ENCODE measurements around the gene OR9A2. TPM values are rescaled to one million over a fixed set of nuclear protein-coding genes. Genes with fewer than 3 reads are reported as not detected.

OR9A2 gene
- total and polyA plus RNA-seq, 4 donors, result 0.82 TPM; not detected in 3

GRCh38 chr7:143000648-143001047, 26.3 kb downstream of the OR9A2 start:
- H3K27me3 ChIP-seq (ENCODE audit: control insufficient read depth in 3 of 3, insufficient read depth in 3 of 3, low read length in 2 of 3), result peaks cover 0 to 3% (median 0%) of the 10 kb centered on the region in 3 donors
- no peaks in the 10 kb centered on the region for H3K36me3 ChIP-seq (ENCODE audit: control insufficient read depth in 4 of 4, insufficient read depth in 4 of 4, low read length in 4 of 4)
- no peaks in the 10 kb centered on the region for H3K9me3 ChIP-seq (ENCODE audit: control insufficient read depth in 4 of 4, insufficient read depth in 3 of 4, low read length in 3 of 4)
- 91 to 93% methylated on average over 2 of the region's 2 CpGs for WGBS, 2 donors
- ATAC-seq (ENCODE audit: insufficient read depth, low FRiP score) (no peak), DNase-seq (no peak)
- H3K27ac ChIP-seq (ENCODE audit: low read depth in 1 of 2, low read length in 1 of 2), result no peak overlapping the region
- H3K4me1 ChIP-seq (ENCODE audit: control insufficient read depth in 5 of 5, insufficient read depth in 5 of 5, low read length in 5 of 5), result peaks cover 0 to 2% (median 0%) of the 10 kb centered on the region in 5 donors
- TF ChIP-seq CTCF (IDR thresholded peaks at IDR 0.05; ENCODE audit: control extremely low read depth, extremely low read depth), result no peak
- H3K4me3 ChIP-seq, result no peak overlapping the region
- no peak overlapping the region for H3K9ac ChIP-seq (ENCODE audit: insufficient read depth in 1 of 2, low read length in 2 of 2)

- H3K4me1 ChIP-seq (ENCODE audit: control insufficient read depth in 5 of 5, insufficient read depth in 5 of 5, low read length in 5 of 5), result peaks cover 0 to 2% (median 0%) of the 10 kb centered on the region in 5 donors
- no peak overlapping the region for H3K27ac ChIP-seq (ENCODE audit: low read depth in 1 of 2, low read length in 1 of 2)
- no peak for ATAC-seq (ENCODE audit: insufficient read depth, low FRiP score)
- no peaks in the 10 kb centered on the region for H3K36me3 ChIP-seq (ENCODE audit: control insufficient read depth in 4 of 4, insufficient read depth in 4 of 4, low read length in 4 of 4)
- no peaks in the 10 kb centered on the region for H3K9me3 ChIP-seq (ENCODE audit: control insufficient read depth in 4 of 4, insufficient read depth in 3 of 4, low read length in 3 of 4)
- no peak for DNase-seq
- H3K9ac ChIP-seq (ENCODE audit: insufficient read depth in 1 of 2, low read length in 2 of 2), result no peak overlapping the region
- no peak overlapping the region for H3K4me3 ChIP-seq
- no peak for TF ChIP-seq CTCF (IDR thresholded peaks at IDR 0.05; ENCODE audit: control extremely low read depth, extremely low read depth)
- no peaks in the 10 kb centered on the region for H3K27me3 ChIP-seq (ENCODE audit: control insufficient read depth in 3 of 3, insufficient read depth in 3 of 3, low read length in 2 of 3)
Observed at GRCh38 chr7:142999793-143000192, 27.1 kb downstream of the OR9A2 start.

- no peak overlapping the region for H3K27ac ChIP-seq (ENCODE audit: low read depth in 1 of 2, low read length in 1 of 2)
- no peak overlapping the region for H3K4me3 ChIP-seq
- H3K9me3 ChIP-seq (ENCODE audit: control insufficient read depth in 4 of 4, insufficient read depth in 3 of 4, low read length in 3 of 4), result no peaks in the 10 kb centered on the region
- TF ChIP-seq CTCF (IDR thresholded peaks at IDR 0.05; ENCODE audit: control extremely low read depth, extremely low read depth), result no peak
- ATAC-seq (ENCODE audit: insufficient read depth, low FRiP score) (no peak), DNase-seq (no peak)
- H3K4me1 ChIP-seq (ENCODE audit: control insufficient read depth in 5 of 5, insufficient read depth in 5 of 5, low read length in 5 of 5), result peaks cover 0 to 2% (median 0%) of the 10 kb centered on the region in 5 donors
- H3K36me3 ChIP-seq (ENCODE audit: control insufficient read depth in 4 of 4, insufficient read depth in 4 of 4, low read length in 4 of 4), result no peaks in the 10 kb centered on the region
- H3K27me3 ChIP-seq (ENCODE audit: control insufficient read depth in 3 of 3, insufficient read depth in 3 of 3, low read length in 2 of 3), result no peaks in the 10 kb centered on the region
- no peak overlapping the region for H3K9ac ChIP-seq (ENCODE audit: insufficient read depth in 1 of 2, low read length in 2 of 2)
- WGBS, 2 donors, result 82 to 90% methylated on average over 6 of the region's 6 CpGs
Observed at GRCh38 chr7:142998966-142999365, 28.0 kb downstream of the OR9A2 start.

- Histone ChIP-seq H3K27ac (ENCODE audit: low read depth in 1 of 2, low read length in 1 of 2) (no peak overlapping the region), H3K9ac (ENCODE audit: insufficient read depth in 1 of 2, low read length in 2 of 2) (no peak overlapping the region), H3K4me1 (ENCODE audit: control insufficient read depth in 5 of 5, insufficient read depth in 5 of 5, low read length in 5 of 5) (no peaks in the 10 kb centered on the region), H3K4me3 (no peak overlapping the region), H3K36me3 (ENCODE audit: control insufficient read depth in 4 of 4, insufficient read depth in 4 of 4, low read length in 4 of 4) (no peaks in the 10 kb centered on the region), H3K27me3 (ENCODE audit: control insufficient read depth in 3 of 3, insufficient read depth in 3 of 3, low read length in 2 of 3) (no peaks in the 10 kb centered on the region), H3K9me3 (ENCODE audit: control insufficient read depth in 4 of 4, insufficient read depth in 3 of 4, low read length in 3 of 4) (no peaks in the 10 kb centered on the region)
- ATAC-seq (ENCODE audit: insufficient read depth, low FRiP score) (no peak), DNase-seq (no peak)
- 69% methylated on average over 4 of the region's 4 CpGs for WGBS, 2 donors
- no peak for TF ChIP-seq CTCF (IDR thresholded peaks at IDR 0.05; ENCODE audit: control extremely low read depth, extremely low read depth)
Observed at GRCh38 chr7:142997456-142997989, 29.4 kb downstream of the OR9A2 start.
